Suprapubic skin (tissue), 4 donors: ENCODE measurements around the gene CLDN6.

Experiments used
- CTCF ChIP-seq, 2 donors: fragments of 200-600 bp in 1 of 2; fragments of 450-650 bp in 1 of 2; sonication (generic) in 1 of 2; IDR thresholded peaks; one replicate each; pipeline ENCODE4 v1.5.1; 2016 to 2019; ENCODE audit warnings: antibody characterized with exemption in 2 of 2, mild to moderate bottlenecking in 1 of 2, moderate library complexity in 1 of 2
- EP300 ChIP-seq: sonication (generic); formaldehyde crosslinking; IDR thresholded peaks from one replicate; pipeline ENCODE4 v1.6.1; 2017; ENCODE audit warnings: antibody characterized with exemption
- POLR2A ChIP-seq, 2 donors: fragments of 450-650 bp; IDR thresholded peaks; one replicate each; pipeline ENCODE4 v1.6.1; 2017; ENCODE audit warnings: antibody characterized with exemption in 2 of 2, mild to moderate bottlenecking in 2 of 2, moderate library complexity in 2 of 2
- POLR2AphosphoS5 ChIP-seq, 3 donors: sonication (generic); formaldehyde crosslinking; IDR thresholded peaks; one replicate each; pipeline ENCODE4 v1.6.1; 2017; ENCODE audit warnings: antibody characterized with exemption in 3 of 3

- no peak for TF ChIP-seq CTCF (IDR thresholded peaks at IDR 0.05)
- TF ChIP-seq POLR2AphosphoS5 (IDR thresholded peaks at IDR 0.05): no peak
- no peak for TF ChIP-seq POLR2A (IDR thresholded peaks at IDR 0.05)
- TF ChIP-seq EP300: no peak
Measured at GRCh38 chr16:2971985-2972784, 45.8 kb downstream of the CLDN6 start.
